HFFc6 (cell line): ENCODE results near the gene PGRMC1. TPM values are rescaled to one million over a fixed set of nuclear protein-coding genes. Genes with fewer than 3 reads are reported as not detected.
"Not testable (repeated sequence)": the region's sequence is repeated elsewhere in the genome, so short reads cannot be mapped to it uniquely, and the experiment has no call there.

Experiments
- DNase-seq: peaks from one replicate; pipeline ENCODE4 v3.0.0-alpha.2; 2018
- H3K27ac Mint-ChIP-seq: 2 replicates; pipeline ENCODE4 v1.8.0; 2020; ENCODE audit warnings: mild to moderate bottlenecking, mixed read lengths
- H3K27me3 Mint-ChIP-seq: 2 replicates; pipeline ENCODE4 v1.8.0; 2021; ENCODE audit warnings: mild to moderate bottlenecking, moderate library complexity, mixed read lengths; ENCODE audit not compliant: insufficient read depth
- H3K36me3 Mint-ChIP-seq: 2 replicates; pipeline ENCODE4 v1.8.0; 2021; ENCODE audit warnings: low read depth, mixed read lengths
- H3K4me1 Mint-ChIP-seq: 2 replicates; pipeline ENCODE4 v1.8.0; 2020; ENCODE audit warnings: low read depth, mixed read lengths
- H3K4me3 Mint-ChIP-seq: 2 replicates; pipeline ENCODE4 v1.8.0; 2020; ENCODE audit warnings: mild to moderate bottlenecking, moderate library complexity, mixed read lengths
- H3K9me3 Mint-ChIP-seq: 2 replicates; pipeline ENCODE4 v1.8.0; 2020; ENCODE audit warnings: mild to moderate bottlenecking, mixed read lengths
- total RNA-seq, 6 experiments: library from RNA; stranded (reverse); fragmentation: NEBNext Ultra II Directional; extraction: Animal tissue kit (Norgen Biotek cat#: 25700); gene quantifications; 2 replicates in 1 of 6; 3 replicates in 5 of 6; pipeline ENCODE4 v1.2.3, GENCODE V29; 2021
- TF ChIP-seq, protein P1 (sequence below): fragments of 200-600 bp; sonication (generic); IDR thresholded peaks from 2 replicates; pipeline ENCODE4 v1.5.0; 2021; ENCODE audit warnings: antibody characterized with exemption, mild to moderate bottlenecking

PGRMC1 gene
- total RNA-seq, 6 experiments from 2014 or later, result 145 to 161 (median 151) TPM

DNA sequence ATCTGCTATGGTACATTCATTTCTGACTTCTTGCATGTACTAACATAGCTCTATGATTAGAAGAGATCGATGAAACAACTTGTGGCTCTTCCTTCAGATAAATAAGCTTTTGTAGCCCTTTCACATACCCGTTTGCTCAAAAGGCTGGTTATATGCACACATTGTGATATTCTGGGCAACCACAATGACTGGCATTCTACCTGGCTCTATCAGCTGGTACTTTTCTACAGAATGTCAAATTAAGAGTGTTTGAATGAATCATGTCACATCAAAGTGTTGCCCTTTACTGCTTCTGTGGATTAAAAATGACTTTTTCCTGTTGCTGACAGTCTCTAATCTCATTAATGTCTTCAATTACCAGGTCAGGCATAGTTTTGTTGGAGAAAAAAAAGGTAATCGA lies 11.6 kb downstream of the PGRMC1 start:
- H3K9me3 Mint-ChIP-seq, result no peaks in the 10 kb centered on the region

DNA sequence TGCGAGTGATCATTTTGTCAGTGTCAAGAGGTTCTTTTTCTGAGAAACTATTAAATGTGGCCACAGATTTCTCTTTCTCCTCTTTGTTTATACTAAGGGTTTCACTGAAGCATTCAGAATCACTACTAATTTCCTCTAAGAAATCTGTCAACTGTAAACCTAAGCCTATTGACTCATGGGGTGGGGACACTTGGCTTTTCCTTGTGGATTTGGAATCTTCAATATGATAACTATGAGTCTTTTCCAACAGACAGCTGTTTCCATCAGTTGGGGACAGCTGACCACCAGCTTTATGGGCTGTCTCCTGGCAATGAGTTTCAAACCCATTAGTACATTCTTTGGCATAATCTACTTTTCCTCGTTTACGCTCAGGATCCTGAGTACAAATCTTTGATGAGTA lies 13.8 kb downstream of the PGRMC1 start:
- TF ChIP-seq, protein P1, sequence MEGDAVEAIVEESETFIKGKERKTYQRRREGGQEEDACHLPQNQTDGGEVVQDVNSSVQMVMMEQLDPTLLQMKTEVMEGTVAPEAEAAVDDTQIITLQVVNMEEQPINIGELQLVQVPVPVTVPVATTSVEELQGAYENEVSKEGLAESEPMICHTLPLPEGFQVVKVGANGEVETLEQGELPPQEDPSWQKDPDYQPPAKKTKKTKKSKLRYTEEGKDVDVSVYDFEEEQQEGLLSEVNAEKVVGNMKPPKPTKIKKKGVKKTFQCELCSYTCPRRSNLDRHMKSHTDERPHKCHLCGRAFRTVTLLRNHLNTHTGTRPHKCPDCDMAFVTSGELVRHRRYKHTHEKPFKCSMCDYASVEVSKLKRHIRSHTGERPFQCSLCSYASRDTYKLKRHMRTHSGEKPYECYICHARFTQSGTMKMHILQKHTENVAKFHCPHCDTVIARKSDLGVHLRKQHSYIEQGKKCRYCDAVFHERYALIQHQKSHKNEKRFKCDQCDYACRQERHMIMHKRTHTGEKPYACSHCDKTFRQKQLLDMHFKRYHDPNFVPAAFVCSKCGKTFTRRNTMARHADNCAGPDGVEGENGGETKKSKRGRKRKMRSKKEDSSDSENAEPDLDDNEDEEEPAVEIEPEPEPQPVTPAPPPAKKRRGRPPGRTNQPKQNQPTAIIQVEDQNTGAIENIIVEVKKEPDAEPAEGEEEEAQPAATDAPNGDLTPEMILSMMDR, result no peak
- DNase-seq, result no peak
- H3K27me3 Mint-ChIP-seq, result peaks cover 3% of the 10 kb centered on the region
- peaks cover 6% of the 10 kb centered on the region; the same call in 1 of the 2 replicates for H3K36me3 Mint-ChIP-seq
- no peak overlapping the region for H3K4me3 Mint-ChIP-seq
- H3K9me3 Mint-ChIP-seq, result no peaks in the 10 kb centered on the region
- H3K27ac Mint-ChIP-seq, result no peak overlapping the region
- peaks cover 21% of the 10 kb centered on the region for H3K4me1 Mint-ChIP-seq

More for the DNA sequence above, 11.6 kb downstream of the PGRMC1 start:
- Mint-ChIP-seq H3K4me1 (peaks cover 19% of the 10 kb centered on the region), H3K36me3 (peaks cover 11% of the 10 kb centered on the region), H3K27ac (no peak overlapping the region), H3K4me3 (no peak overlapping the region), H3K27me3 (no peaks in the 10 kb centered on the region; the same call in 1 of the 2 replicates)
- no peak for DNase-seq
- TF ChIP-seq, protein P1, result no peak

DNA sequence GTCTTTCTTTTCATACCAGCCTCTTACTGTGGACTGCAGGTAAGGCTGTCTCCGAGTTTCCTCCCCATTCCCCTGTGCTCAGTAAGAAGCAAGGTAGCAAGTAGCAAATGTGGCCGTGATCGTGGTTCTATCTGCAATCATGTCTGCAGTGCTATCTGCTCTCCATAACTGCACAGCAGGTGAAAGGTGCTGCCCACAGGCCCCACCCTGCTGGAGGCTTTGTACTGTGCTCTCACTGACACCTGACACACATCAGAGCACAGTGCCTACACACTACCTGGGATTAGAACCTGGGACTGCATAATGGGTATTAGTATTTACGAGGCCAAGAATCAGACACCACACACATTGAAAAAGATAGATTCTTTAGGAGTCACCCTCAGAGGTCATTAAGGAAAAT lies 15.3 kb downstream of the PGRMC1 start:
- DNase-seq, result no peak
- Mint-ChIP-seq H3K27ac (no peak overlapping the region), H3K36me3 (no peaks in the 10 kb centered on the region; the same call in 1 of the 2 replicates), H3K4me1 (peaks cover 21% of the 10 kb centered on the region), H3K4me3 (no peak overlapping the region), H3K27me3 (peaks cover 3% of the 10 kb centered on the region), H3K9me3 (no peaks in the 10 kb centered on the region)
- TF ChIP-seq, protein P1, result no peak

DNA sequence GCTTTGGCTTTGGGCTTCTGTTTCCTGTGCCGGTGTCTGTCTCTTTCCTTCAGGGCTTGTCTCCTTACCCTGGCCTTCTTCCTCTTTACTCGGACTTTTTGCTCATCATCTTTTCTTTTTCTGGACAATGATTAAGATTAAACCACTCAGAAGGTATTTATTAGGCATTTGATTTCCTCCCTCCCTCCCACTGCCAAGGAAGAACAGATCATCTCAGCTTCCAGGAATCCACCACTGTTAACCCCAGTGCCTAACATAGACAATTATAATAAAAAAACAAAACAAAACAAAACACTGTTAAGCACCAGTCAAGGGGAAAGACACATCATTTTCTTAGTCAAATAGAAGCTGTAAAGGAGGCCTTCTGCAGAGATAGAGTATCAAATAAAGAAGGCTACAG lies 16.6 kb downstream of the PGRMC1 start:
- H3K27ac Mint-ChIP-seq, result peak overlapping the region; percentile 19; the same call in 1 of the 2 replicates
- no peaks in the 10 kb centered on the region for H3K9me3 Mint-ChIP-seq
- TF ChIP-seq, protein P1, result no peak
- DNase-seq, result no peak
- no peaks in the 10 kb centered on the region; the same call in 1 of the 2 replicates for H3K36me3 Mint-ChIP-seq
- no peak overlapping the region for H3K4me3 Mint-ChIP-seq
- H3K4me1 Mint-ChIP-seq, result peaks cover 21% of the 10 kb centered on the region
- H3K27me3 Mint-ChIP-seq, result peaks cover 5% of the 10 kb centered on the region

DNA sequence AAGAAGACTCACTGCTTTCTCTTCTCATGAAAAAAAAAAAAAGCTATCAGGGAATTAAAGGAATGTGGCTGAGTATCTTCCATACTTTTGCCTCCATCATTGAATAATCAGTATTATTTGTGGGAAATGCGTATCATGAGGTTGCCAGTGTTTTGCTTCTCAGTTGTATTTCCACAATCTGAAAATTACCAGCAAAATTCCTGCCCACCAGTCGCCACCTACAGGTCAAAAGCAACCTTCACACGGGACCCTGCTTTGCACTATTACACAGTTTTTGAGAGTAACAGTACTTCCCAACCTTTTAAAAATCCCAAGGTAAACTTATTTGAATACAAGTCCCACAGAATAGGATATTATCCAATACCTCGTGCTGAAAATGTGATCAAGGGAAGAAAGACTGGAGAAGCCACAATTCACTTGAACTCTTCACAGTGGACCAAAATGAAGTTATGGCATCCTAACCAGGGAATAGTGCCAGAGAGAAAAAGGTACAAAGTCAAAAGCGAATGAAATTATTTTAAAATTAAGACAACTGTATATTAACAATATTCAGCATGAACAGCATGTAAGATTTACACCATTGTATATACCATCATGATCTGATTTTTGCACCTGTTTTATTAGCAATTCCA lies 30.4 kb downstream of the PGRMC1 start:
- TF ChIP-seq, protein P1, result peak; percentile 79
- H3K27ac Mint-ChIP-seq, result no peak overlapping the region
- H3K4me1 Mint-ChIP-seq, result no peaks in the 10 kb centered on the region
- DNase-seq, result peak; percentile 14
- no peaks in the 10 kb centered on the region for H3K9me3 Mint-ChIP-seq
- H3K36me3 Mint-ChIP-seq, result no peaks in the 10 kb centered on the region
- H3K4me3 Mint-ChIP-seq, result no peak overlapping the region
- H3K27me3 Mint-ChIP-seq, result peaks cover 10% of the 10 kb centered on the region; the same call in 1 of the 2 replicates

DNA sequence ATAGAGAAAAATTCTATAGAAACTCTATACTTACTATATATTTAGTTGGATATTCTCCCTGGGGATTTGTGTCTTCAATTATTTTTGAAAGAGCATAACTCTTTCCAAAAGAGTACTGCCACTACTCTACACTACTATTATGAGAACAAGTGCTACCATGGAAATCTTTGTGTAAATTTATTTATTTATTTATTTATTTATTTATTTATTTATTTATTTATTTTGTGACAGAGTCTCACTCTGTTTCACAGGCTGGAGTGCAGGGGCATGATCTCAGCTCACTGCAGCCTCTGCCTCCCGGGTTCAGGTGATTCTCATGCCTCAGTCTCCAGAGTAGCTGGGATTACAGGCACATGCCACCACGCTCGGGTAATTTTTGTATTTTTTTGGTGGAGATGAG lies 31.0 kb downstream of the PGRMC1 start:
- H3K27me3 Mint-ChIP-seq, result peaks cover 13% of the 10 kb centered on the region; the same call in 1 of the 2 replicates
- H3K4me3 Mint-ChIP-seq, DNase-seq, H3K36me3 Mint-ChIP-seq, H3K9me3 Mint-ChIP-seq, H3K4me1 Mint-ChIP-seq, H3K27ac Mint-ChIP-seq: not testable (repeated sequence)
